ENCODE measurements around the gene SCN9A.
"Not testable (repeated sequence)": the region's sequence is repeated elsewhere in the genome, so short reads cannot be mapped to it uniquely, and the experiment has no call there.

Gene SCN9A

GRCh38 chr2:166373951-166374350 lies 1.8 kb downstream of the SCN9A start:
- no peak for DNase-seq (ENCODE audit: low read depth)

GRCh38 chr2:166373539-166373938 lies 2.2 kb downstream of the SCN9A start:
- no peak for DNase-seq (ENCODE audit: low read depth)

- DNase-seq (ENCODE audit: low read depth): no peak
Measured at GRCh38 chr2:166373105-166373504, 2.6 kb downstream of the SCN9A start.

GRCh38 chr2:166372046-166372445 lies 3.7 kb downstream of the SCN9A start:
- no peak for DNase-seq (ENCODE audit: low read depth)

GRCh38 chr2:166365803-166366420 lies 9.8 kb downstream of the SCN9A start:
- DNase-seq (ENCODE audit: low read depth): no peak

- DNase-seq (ENCODE audit: low read depth): no peak
Measured at GRCh38 chr2:166365239-166365638, 10.5 kb downstream of the SCN9A start.

GRCh38 chr2:166364476-166365161 lies 11.1 kb downstream of the SCN9A start:
- no peak for DNase-seq (ENCODE audit: low read depth)

GRCh38 chr2:166361351-166362153 lies 14.2 kb downstream of the SCN9A start:
- DNase-seq (ENCODE audit: low read depth): no peak

GRCh38 chr2:166360906-166361305 lies 14.8 kb downstream of the SCN9A start:
- no peak for DNase-seq (ENCODE audit: low read depth)

GRCh38 chr2:166360426-166360825 lies 15.3 kb downstream of the SCN9A start:
- DNase-seq (ENCODE audit: low read depth): no peak

GRCh38 chr2:166357950-166358321 lies 17.8 kb downstream of the SCN9A start:
- not testable (repeated sequence) for DNase-seq (ENCODE audit: low read depth)

GRCh38 chr2:166357068-166357949 lies 18.4 kb downstream of the SCN9A start:
- DNase-seq (ENCODE audit: low read depth): no peak

- no peak for DNase-seq (ENCODE audit: low read depth)
Measured at GRCh38 chr2:166351319-166351718, 24.4 kb downstream of the SCN9A start.

- no peak for DNase-seq (ENCODE audit: low read depth)
Measured at GRCh38 chr2:166350525-166350924, 25.2 kb downstream of the SCN9A start.

GRCh38 chr2:166344286-166345113 lies 31.2 kb downstream of the SCN9A start:
- no peak for DNase-seq (ENCODE audit: low read depth)

GRCh38 chr2:166343467-166343866 lies 32.3 kb downstream of the SCN9A start:
- DNase-seq (ENCODE audit: low read depth): no peak

GRCh38 chr2:166341426-166341825 lies 34.3 kb downstream of the SCN9A start:
- no peak for DNase-seq (ENCODE audit: low read depth)

GRCh38 chr2:166338831-166339339 lies 36.9 kb downstream of the SCN9A start:
- DNase-seq (ENCODE audit: low read depth): no peak

GRCh38 chr2:166337932-166338331 lies 37.8 kb downstream of the SCN9A start:
- DNase-seq (ENCODE audit: low read depth): no peak

- DNase-seq (ENCODE audit: low read depth): no peak
Measured at GRCh38 chr2:166335284-166335683, 40.5 kb downstream of the SCN9A start.

- DNase-seq (ENCODE audit: low read depth): no peak
Measured at GRCh38 chr2:166334805-166335204, 40.9 kb downstream of the SCN9A start.
